WERI-Rb-1 (cell line): ENCODE results near the gene ROR2.

ENCODE experiments used
- DNase-seq: peaks from one replicate; pipeline ENCODE4 v3.0.0-alpha.2; 2020
- H3K27ac ChIP-seq: fragments of 250-450 bp; sonication (Bioruptor Pico); 2 replicates; pipeline ENCODE4 v1.5.1; 2020; ENCODE audit warnings: mild to moderate bottlenecking, moderate library complexity
- H3K27me3 ChIP-seq: fragments of 250-450 bp; sonication (Bioruptor Pico); 2 replicates; pipeline ENCODE4 v1.5.1; 2021; ENCODE audit warnings: mild to moderate bottlenecking, low read depth, moderate library complexity; ENCODE audit not compliant: insufficient read depth, severe bottlenecking
- H3K36me3 ChIP-seq: fragments of 250-450 bp; sonication (Bioruptor Pico); 2 replicates; pipeline ENCODE4 v1.5.1; 2020; ENCODE audit warnings: mild to moderate bottlenecking, moderate library complexity
- H3K4me3 ChIP-seq: 2 replicates; pipeline ENCODE4 v1.5.1; 2011; ENCODE audit warnings: low read depth, mild to moderate bottlenecking, control low read depth, low read length
- H3K9me3 ChIP-seq: fragments of 250-450 bp; sonication (Bioruptor Pico); 2 replicates; pipeline ENCODE4 v1.5.1; 2021; ENCODE audit warnings: mild to moderate bottlenecking, moderate library complexity; ENCODE audit not compliant: severe bottlenecking
- CTCF ChIP-seq: IDR thresholded peaks from 2 replicates; pipeline ENCODE4 v1.5.1; 2011; ENCODE audit warnings: low read depth, mild to moderate bottlenecking, control low read depth, inconsistent platforms, low read length

The ROR2 gene

GRCh38 chr9:91741522-91741921 is 208.5 kb downstream of the ROR2 start:
- TF ChIP-seq CTCF = no peak
- no peak overlapping the region for H3K4me3 ChIP-seq
- H3K27ac ChIP-seq = no peak overlapping the region
- no peaks in the 10 kb centered on the region for H3K27me3 ChIP-seq
- no peak for DNase-seq
- H3K36me3 ChIP-seq = peaks cover 3% of the 10 kb centered on the region; the same call in 1 of the 2 replicates
- no peaks in the 10 kb centered on the region for H3K9me3 ChIP-seq

- Histone ChIP-seq H3K9me3 (no peaks in the 10 kb centered on the region), H3K27me3 (no peaks in the 10 kb centered on the region), H3K36me3 (peaks cover 4% of the 10 kb centered on the region; the same call in 1 of the 2 replicates), H3K4me3 (no peak overlapping the region), H3K27ac (no peak overlapping the region)
- 0 out of 2 replicates have a peak, but pooled peaks have one; percentile 15 for TF ChIP-seq CTCF
- no peak for DNase-seq
Measured at GRCh38 chr9:91740701-91741100, 209.3 kb downstream of the ROR2 start.

- Histone ChIP-seq H3K9me3 (no peaks in the 10 kb centered on the region), H3K27ac (peak overlapping the region; percentile 92), H3K27me3 (no peaks in the 10 kb centered on the region), H3K4me3 (no peak overlapping the region), H3K36me3 (peaks cover 17% of the 10 kb centered on the region; the same call in 1 of the 2 replicates)
- TF ChIP-seq CTCF = no peak
- peak; percentile 85 for DNase-seq
Measured at GRCh38 chr9:91736898-91737601, 213.0 kb downstream of the ROR2 start.

- no peaks in the 10 kb centered on the region for H3K9me3 ChIP-seq
- no peak overlapping the region for H3K4me3 ChIP-seq
- H3K27ac ChIP-seq = peak overlapping the region; percentile 92
- no peak for TF ChIP-seq CTCF
- H3K36me3 ChIP-seq = peaks cover 24% of the 10 kb centered on the region
- DNase-seq = peak; percentile 71
- H3K27me3 ChIP-seq = no peaks in the 10 kb centered on the region
Measured at GRCh38 chr9:91736311-91736710, 213.7 kb downstream of the ROR2 start.

- peak overlapping the region; percentile 39 for H3K27ac ChIP-seq
- DNase-seq = no peak
- H3K9me3 ChIP-seq = no peaks in the 10 kb centered on the region
- no peaks in the 10 kb centered on the region for H3K27me3 ChIP-seq
- no peak overlapping the region for H3K4me3 ChIP-seq
- H3K36me3 ChIP-seq = peaks cover 35% of the 10 kb centered on the region
- no peak for TF ChIP-seq CTCF
Measured at GRCh38 chr9:91735049-91735448, 215.0 kb downstream of the ROR2 start.
